NT2/D1 (cell line): Measurements from ENCODE around the gene PRM3.
"Not testable (repeated sequence)": the region's sequence is repeated elsewhere in the genome, so short reads cannot be mapped to it uniquely, and the experiment has no call there.

ENCODE experiments used
- DNase-seq: peaks from one replicate; pipeline ENCODE4 v3.0.0-alpha.2; 2011; ENCODE audit warnings: low read depth, low spot score
- H3K27me3 ChIP-seq: 2 replicates; pipeline ENCODE4 v1.6.0; 2011; ENCODE audit warnings: mild to moderate bottlenecking; ENCODE audit not compliant: insufficient read length, insufficient read depth
- H3K36me3 ChIP-seq: 2 replicates; pipeline ENCODE4 v1.6.1; 2011; ENCODE audit warnings: mild to moderate bottlenecking, low read length, mixed read lengths; ENCODE audit not compliant: insufficient read depth, insufficient read length
- H3K4me1 ChIP-seq: 2 replicates; pipeline ENCODE4 v1.5.1; 2011; ENCODE audit not compliant: insufficient read depth, insufficient read length
- H3K4me3 ChIP-seq: 2 replicates; pipeline ENCODE4 v1.5.1; 2011; ENCODE audit warnings: low read depth; ENCODE audit not compliant: insufficient read length
- H3K9ac ChIP-seq: 2 replicates; pipeline ENCODE4 v1.6.0; 2011; ENCODE audit warnings: low read depth; ENCODE audit not compliant: insufficient read length
- H3K9me3 ChIP-seq: 2 replicates; pipeline ENCODE4 v1.5.1; 2011; ENCODE audit warnings: mild to moderate bottlenecking, low read length; ENCODE audit not compliant: insufficient read depth
- SUZ12 ChIP-seq: IDR thresholded peaks from 2 replicates; pipeline ENCODE4 v1.6.1; 2011; ENCODE audit not compliant: insufficient read length, insufficient read depth; ENCODE audit errors: extremely low read depth
- YY1 ChIP-seq: IDR thresholded peaks from 2 replicates; pipeline ENCODE4 v1.6.1; 2011; ENCODE audit not compliant: insufficient read length, insufficient read depth
- ZNF274 ChIP-seq: IDR thresholded peaks from 2 replicates; pipeline ENCODE4 v1.6.1; 2011; ENCODE audit warnings: mild to moderate bottlenecking, low read depth, low read length

The PRM3 gene

GRCh38 chr16:11302977-11303376, 29.5 kb upstream of the PRM3 start:
- Histone ChIP-seq H3K4me1 (peaks cover 5% of the 10 kb centered on the region), H3K9ac (no peak overlapping the region), H3K9me3 (no peaks in the 10 kb centered on the region), H3K36me3 (no peaks in the 10 kb centered on the region), H3K4me3 (no peak overlapping the region), H3K27me3 (no peaks in the 10 kb centered on the region)
- DNase-seq = no peak
- TF ChIP-seq YY1 (no peak), ZNF274 (no peak), SUZ12 (no peak)

- H3K36me3 ChIP-seq = no peaks in the 10 kb centered on the region
- peaks cover 11% of the 10 kb centered on the region for H3K4me1 ChIP-seq
- H3K27me3 ChIP-seq = no peaks in the 10 kb centered on the region
- no peak for DNase-seq
- H3K9me3 ChIP-seq = no peaks in the 10 kb centered on the region
- TF ChIP-seq ZNF274 (no peak), YY1 (no peak), SUZ12 (no peak)
- no peak overlapping the region for H3K4me3 ChIP-seq
- H3K9ac ChIP-seq = no peak overlapping the region
These were observed 28.4 kb upstream of the PRM3 start for GRCh38 chr16:11301645-11302501.

GRCh38 chr16:11300560-11300892, 27.1 kb upstream of the PRM3 start:
- no peaks in the 10 kb centered on the region for H3K9me3 ChIP-seq
- H3K27me3 ChIP-seq = no peaks in the 10 kb centered on the region
- no peak overlapping the region for H3K4me3 ChIP-seq
- peaks cover 11% of the 10 kb centered on the region for H3K4me1 ChIP-seq
- DNase-seq = no peak
- no peaks in the 10 kb centered on the region for H3K36me3 ChIP-seq
- H3K9ac ChIP-seq = no peak overlapping the region
- TF ChIP-seq YY1 = no peak
- no peak for TF ChIP-seq SUZ12
- TF ChIP-seq ZNF274 = no peak

- H3K27me3 ChIP-seq = no peaks in the 10 kb centered on the region
- no peaks in the 10 kb centered on the region for H3K36me3 ChIP-seq
- H3K4me3 ChIP-seq = no peak overlapping the region
- H3K4me1 ChIP-seq = peaks cover 11% of the 10 kb centered on the region
- no peaks in the 10 kb centered on the region for H3K9me3 ChIP-seq
- no peak for DNase-seq
- no peak for TF ChIP-seq YY1
- TF ChIP-seq SUZ12 = no peak
- no peak for TF ChIP-seq ZNF274
- H3K9ac ChIP-seq = no peak overlapping the region
These were observed 26.6 kb upstream of the PRM3 start for GRCh38 chr16:11299865-11300559.

GRCh38 chr16:11298950-11299547, 25.6 kb upstream of the PRM3 start:
- H3K4me1 ChIP-seq, H3K27me3 ChIP-seq, H3K36me3 ChIP-seq, H3K9ac ChIP-seq, DNase-seq, H3K9me3 ChIP-seq, H3K4me3 ChIP-seq: not testable (repeated sequence)

- no peak overlapping the region for H3K9ac ChIP-seq
These were observed 24.9 kb upstream of the PRM3 start for GRCh38 chr16:11298143-11298900.

More at GRCh38 chr16:11298143-11298900, 24.9 kb upstream of the PRM3 start:
- no peaks in the 10 kb centered on the region for H3K9me3 ChIP-seq
- no peak overlapping the region for H3K4me3 ChIP-seq
- no peaks in the 10 kb centered on the region for H3K27me3 ChIP-seq
- peaks cover 9% of the 10 kb centered on the region for H3K4me1 ChIP-seq
- no peak for TF ChIP-seq SUZ12
- TF ChIP-seq YY1 = no peak
- H3K36me3 ChIP-seq = no peaks in the 10 kb centered on the region
- no peak for DNase-seq
